Uterus (tissue), 4 donors: ENCODE measurements around the gene SPSB3. TPM values are rescaled to one million over a fixed set of nuclear protein-coding genes. Genes with fewer than 3 reads are reported as not detected.
A peak's percentile ranks its signal among the peaks of the same experiment; 100 is the strongest.

Experiments
- DNase-seq, 2 donors: peaks; one replicate each; pipeline ENCODE4 v3.0.0-alpha.2; 2019 to 2020
- H3K27ac ChIP-seq, 2 donors: fragments of 200-600 bp; sonication (generic); 1 replicate in 1 of 2; 2 replicates in 1 of 2; pipeline ENCODE4 v1.5.1; 2016 to 2018
- H3K27me3 ChIP-seq, 2 donors: fragments of 200-600 bp; sonication (generic); one replicate each; pipeline ENCODE4 v1.5.1; 2018 to 2019; ENCODE audit warnings: control low read depth in 1 of 2
- H3K36me3 ChIP-seq, 2 donors: fragments of 200-600 bp; sonication (generic); one replicate each; pipeline ENCODE4 v1.5.1; 2019; ENCODE audit warnings: control low read depth in 1 of 2
- H3K4me1 ChIP-seq, 2 donors: fragments of 200-600 bp; sonication (generic); one replicate each; pipeline ENCODE4 v1.5.1; 2018 to 2019; ENCODE audit warnings: control low read depth in 1 of 2
- H3K4me3 ChIP-seq, 2 donors: fragments of 200-600 bp; sonication (generic); 1 replicate in 1 of 2; 2 replicates in 1 of 2; pipeline ENCODE4 v1.5.1; 2018 to 2019; ENCODE audit warnings: mild to moderate bottlenecking in 1 of 2
- H3K9me3 ChIP-seq, 2 donors: fragments of 200-600 bp; sonication (generic); one replicate each; pipeline ENCODE4 v1.5.1; 2019; ENCODE audit warnings: control low read depth in 1 of 2
- CTCF ChIP-seq, 4 experiments: fragments of 200-600 bp in 2 of 4; fragments of 450-650 bp in 2 of 4; sonication (generic) in 2 of 4; IDR thresholded peaks; one replicate each; pipeline ENCODE4 v1.5.1; 2016 to 2019; ENCODE audit warnings: antibody characterized with exemption in 4 of 4, mild to moderate bottlenecking in 2 of 4, moderate library complexity in 1 of 4
- POLR2A ChIP-seq, 2 donors: fragments of 450-650 bp; IDR thresholded peaks; one replicate each; pipeline ENCODE4 v1.6.1; 2016; ENCODE audit warnings: antibody characterized with exemption in 2 of 2, mild to moderate bottlenecking in 1 of 2, moderate library complexity in 1 of 2
- intact Hi-C: fragments of 100-400 bp; cut with DNase I; formaldehyde crosslinking; loops from one replicate; pipeline ENCODE4 v1.15.1; 2023; ENCODE audit warnings: low total_unique reads
- total RNA-seq, 4 donors: library from RNA; depleted of rRNA in 3 of 4; stranded (reverse); fragments of >200 nt in 3 of 4; gene quantifications; one replicate each; pipeline versions ENCODE4 v1.1.0 to v1.2.4, GENCODE V29; 2014 to 2023
- donor health status: DM: yes; HTN: yes; CAD: no.

The SPSB3 gene
- total RNA-seq, 4 donors from 2014 or later: 24.8 to 67.4 (median 55.8) TPM

GRCh38 chr16:1771188-1771863, 11.0 kb downstream of the SPSB3 start, which contains the start of gene NME3:
NME3 (minus strand) TSS chr16:1771543; CDS start chr16:1771534, 9 bp downstream.
- intact Hi-C loops: no loop called here
- no peaks in the 10 kb centered on the region for H3K27me3 ChIP-seq
- TF ChIP-seq POLR2A (IDR thresholded peaks at IDR 0.05) (no peak), CTCF (IDR thresholded peaks at IDR 0.05) (no peak)

GRCh38 chr16:1770328-1771187, 11.8 kb downstream of the SPSB3 start:
- intact Hi-C loops: no loop called here
- peaks cover 0 to 33% of the 10 kb centered on the region in 2 donors for H3K4me1 ChIP-seq
- peak overlapping the region; percentile 74 to 87 for H3K27ac ChIP-seq
- no peaks in the 10 kb centered on the region for H3K27me3 ChIP-seq
- H3K4me3 ChIP-seq: peak overlapping the region; percentile 56 to 87
- peak; percentile 70 to 72 for DNase-seq
- H3K36me3 ChIP-seq: no peaks in the 10 kb centered on the region
- no peaks in the 10 kb centered on the region for H3K9me3 ChIP-seq
- TF ChIP-seq POLR2A (IDR thresholded peaks at IDR 0.05): no peak
- no peak for TF ChIP-seq CTCF (IDR thresholded peaks at IDR 0.05)

More at GRCh38 chr16:1771188-1771863, 11.0 kb downstream of the SPSB3 start, which contains the start of gene NME3:
- Histone ChIP-seq H3K4me1 (peaks cover 0 to 33% of the 10 kb centered on the region in 2 donors), H3K4me3 (peak within 1 kb of the TSS; percentile 56 to 87), H3K36me3 (no peaks in the 10 kb centered on the region), H3K27ac (peak within 1 kb of the TSS; percentile 80 to 87), H3K9me3 (no peaks in the 10 kb centered on the region)
- DNase-seq: peak; percentile 59 to 79

GRCh38 chr16:1769402-1770300, 12.7 kb downstream of the SPSB3 start:
- peaks cover 0 to 33% of the 10 kb centered on the region in 2 donors for H3K4me1 ChIP-seq
- no peaks in the 10 kb centered on the region for H3K36me3 ChIP-seq
- H3K4me3 ChIP-seq: peak overlapping the region; percentile 56 to 87
- H3K27me3 ChIP-seq: no peaks in the 10 kb centered on the region
- no peaks in the 10 kb centered on the region for H3K9me3 ChIP-seq
- intact Hi-C loops: no loop called here
- TF ChIP-seq POLR2A (IDR thresholded peaks at IDR 0.05): no peak
- no peak for DNase-seq
- peak overlapping the region; percentile 74 to 87 for H3K27ac ChIP-seq

GRCh38 chr16:1768767-1769401, 13.5 kb downstream of the SPSB3 start:
- no peak for DNase-seq
- H3K36me3 ChIP-seq: no peaks in the 10 kb centered on the region
- H3K27me3 ChIP-seq: no peaks in the 10 kb centered on the region
- no peak overlapping the region for H3K27ac ChIP-seq
- no peak for TF ChIP-seq CTCF (IDR thresholded peaks at IDR 0.05)
- no peak for TF ChIP-seq POLR2A (IDR thresholded peaks at IDR 0.05)
- peaks cover 0 to 27% of the 10 kb centered on the region in 2 donors for H3K4me1 ChIP-seq
- intact Hi-C loops: no loop called here
- no peak overlapping the region for H3K4me3 ChIP-seq
- no peaks in the 10 kb centered on the region for H3K9me3 ChIP-seq
